Activated T-cell treated with anti-CD3 and anti-CD28 coated beads for 4 hours (primary cell): ENCODE measurements around the gene TBC1D8.

Source experiments
- DNase-seq: peaks from one replicate; pipeline ENCODE4 v3.0.0-alpha.2; 2020

The TBC1D8 gene

DNA sequence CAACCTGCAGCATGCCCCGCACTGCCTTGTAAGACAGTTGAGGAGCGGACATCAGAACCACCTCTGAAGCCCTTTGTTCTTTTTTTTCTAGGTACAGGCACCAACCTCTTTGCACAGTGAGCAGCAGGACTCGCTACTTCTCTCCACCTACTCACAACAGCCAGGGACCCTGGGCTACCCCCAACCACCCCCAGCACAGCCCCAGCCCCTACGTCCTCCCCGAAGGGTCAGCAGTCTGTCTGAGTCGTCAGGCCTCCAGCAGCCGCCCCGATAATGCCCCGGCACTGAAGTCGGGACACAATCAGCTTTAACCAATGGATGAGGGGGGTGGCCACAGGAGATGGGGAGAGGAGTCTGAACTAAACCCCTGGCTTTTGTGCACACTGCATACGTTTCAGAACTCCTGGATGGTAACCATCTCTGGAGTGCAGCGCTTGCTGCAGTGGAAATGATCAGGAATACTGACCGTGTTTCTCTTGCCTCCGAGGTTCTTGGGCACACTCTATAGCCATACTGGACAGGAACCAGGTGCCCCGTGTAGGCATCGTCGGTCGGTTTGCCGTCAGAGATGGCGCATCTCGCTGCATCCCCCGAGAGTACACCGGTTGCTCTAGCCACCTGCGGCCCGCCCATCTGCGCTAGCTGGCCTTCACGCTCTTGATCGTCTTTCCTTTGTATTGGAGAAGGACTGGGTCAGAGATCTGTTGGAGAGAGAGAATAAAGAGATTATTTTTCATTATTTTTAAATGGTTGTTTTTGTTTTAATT, 155.7 kb downstream of the TBC1D8 start:
- no peak for DNase-seq

DNA sequence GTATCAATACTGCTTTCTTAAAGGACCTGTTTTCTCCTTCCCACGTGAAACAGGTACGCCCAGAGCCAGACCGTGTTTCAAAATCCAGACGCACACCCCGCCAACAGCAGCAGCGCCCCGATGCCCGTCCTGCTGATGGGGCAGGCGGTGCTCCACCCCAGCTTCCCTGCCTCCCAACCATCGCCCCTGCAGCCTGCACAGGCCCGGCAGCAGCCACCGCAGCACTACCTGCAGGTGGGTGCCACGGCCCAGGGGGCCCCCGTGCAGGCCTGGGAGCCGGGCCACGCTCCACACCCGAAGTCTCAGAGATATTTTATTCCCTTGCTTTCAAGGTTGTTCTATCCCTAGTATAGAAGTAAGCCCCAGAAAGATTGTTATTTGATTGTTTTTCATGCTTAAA, 157.9 kb downstream of the TBC1D8 start:
- DNase-seq = no peak

DNA sequence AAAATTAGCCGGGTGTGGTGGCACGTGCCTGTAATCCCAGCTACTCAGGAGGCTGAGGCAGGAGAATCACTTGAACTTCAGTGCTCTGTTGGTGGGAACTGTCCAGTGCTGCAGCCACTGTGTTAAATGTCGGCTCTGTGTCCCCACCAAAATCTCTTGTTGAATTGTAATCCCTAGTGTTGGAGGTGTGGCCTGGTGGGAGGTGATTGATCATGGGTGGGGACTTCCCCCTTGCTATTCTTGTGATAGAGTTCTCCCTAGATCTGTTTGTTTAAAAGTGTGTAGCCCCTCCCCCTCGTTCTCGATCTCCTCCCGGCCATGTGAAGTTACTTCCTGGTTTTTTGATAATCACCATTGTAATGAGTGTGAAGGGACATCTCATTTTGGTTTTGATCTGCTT, 158.9 kb downstream of the TBC1D8 start:
- DNase-seq = no peak

DNA sequence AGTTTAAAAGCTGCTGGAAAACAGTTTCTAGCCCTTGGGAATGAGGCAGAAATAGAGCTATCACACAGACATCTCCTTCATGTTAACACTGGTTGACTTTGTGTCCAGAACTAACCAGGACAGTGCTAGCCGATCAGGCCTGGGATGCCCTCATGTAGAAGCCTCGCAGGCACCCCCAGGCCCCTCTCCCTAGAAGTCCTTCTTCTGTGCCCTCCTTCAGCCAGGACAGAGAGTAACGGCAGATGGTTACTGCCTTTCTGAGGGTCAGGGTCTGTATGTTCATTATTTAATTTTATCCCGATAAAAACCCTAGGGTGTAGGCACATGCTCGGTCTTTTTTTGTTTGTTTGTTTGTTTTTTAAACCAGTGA, 159.8 kb downstream of the TBC1D8 start:
- no peak for DNase-seq

DNA sequence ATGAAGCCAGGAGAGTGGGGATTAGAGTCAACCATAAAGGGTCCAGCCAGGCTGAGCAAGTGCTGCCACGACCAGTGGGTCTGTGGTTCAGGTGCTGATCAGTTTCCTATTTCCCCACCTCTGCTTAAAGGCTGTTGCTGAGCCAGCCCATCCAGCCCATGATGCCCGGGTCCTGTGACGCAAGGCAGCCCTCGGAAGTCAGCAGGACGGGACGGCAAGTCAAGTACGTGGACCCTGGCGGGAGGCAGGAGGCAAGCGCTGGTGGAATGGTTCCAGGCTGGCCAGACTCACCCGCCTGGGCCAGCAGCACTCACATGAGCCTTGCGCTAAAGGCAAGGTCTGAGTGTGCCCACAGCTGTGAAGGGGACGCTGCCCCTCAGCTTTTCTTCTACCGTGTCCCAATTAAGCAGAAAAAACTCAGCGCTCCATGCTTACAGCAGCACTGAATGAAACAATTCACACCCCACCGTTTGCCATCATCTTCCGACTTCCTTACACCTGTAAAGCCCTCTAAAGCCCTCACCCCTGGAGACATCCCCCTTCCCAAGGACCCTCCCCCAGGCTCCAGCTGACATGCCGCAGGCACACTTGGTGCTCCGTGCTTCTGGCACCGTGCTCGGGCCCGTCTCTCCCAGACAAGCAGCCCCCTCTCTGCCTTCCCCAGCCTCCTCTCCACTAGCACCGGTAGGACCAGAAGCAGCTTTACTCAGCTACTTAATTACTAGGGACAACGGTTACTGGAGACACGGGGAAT, 160.4 kb downstream of the TBC1D8 start:
- no peak for DNase-seq

DNA sequence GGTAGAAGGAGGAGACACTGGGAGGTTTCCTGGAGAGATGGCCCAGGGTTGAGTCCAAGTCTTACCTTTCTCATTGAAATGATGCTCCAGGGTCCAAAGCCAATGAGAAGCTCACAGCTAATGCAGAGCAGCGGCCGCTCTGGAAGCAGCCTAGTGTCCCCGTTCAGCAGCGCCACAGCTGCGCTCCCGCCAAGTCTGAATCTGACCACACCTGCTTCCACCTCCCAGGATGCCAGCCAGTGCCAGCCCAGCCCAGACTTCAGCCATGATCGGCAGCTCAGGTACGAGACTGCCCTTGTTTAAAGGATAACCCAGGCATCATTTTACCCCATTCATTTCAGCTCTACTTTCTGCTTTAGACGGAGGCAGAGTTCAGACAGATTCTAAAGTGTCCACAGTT, 161.0 kb downstream of the TBC1D8 start:
- no peak for DNase-seq

DNA sequence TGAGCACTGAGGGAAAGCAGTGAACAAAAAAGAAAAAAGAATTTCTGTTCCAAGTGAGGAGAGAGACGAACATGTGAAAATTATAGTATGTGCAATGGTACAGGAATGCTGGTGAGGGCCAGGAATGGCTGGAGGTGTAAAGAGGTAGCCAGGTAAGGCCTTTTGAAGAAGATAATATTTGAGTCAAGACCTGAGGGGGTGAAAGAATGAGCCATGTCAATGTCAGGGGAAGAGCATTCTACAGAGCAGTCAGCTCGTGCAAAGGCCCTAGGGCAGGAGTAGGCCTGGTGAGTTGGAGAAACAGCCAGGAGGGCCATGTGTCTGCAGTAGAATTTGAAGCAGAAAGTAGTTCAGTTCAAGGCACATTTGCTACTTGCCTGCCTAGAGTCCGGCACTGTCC, 161.5 kb downstream of the TBC1D8 start:
- no peak for DNase-seq

DNA sequence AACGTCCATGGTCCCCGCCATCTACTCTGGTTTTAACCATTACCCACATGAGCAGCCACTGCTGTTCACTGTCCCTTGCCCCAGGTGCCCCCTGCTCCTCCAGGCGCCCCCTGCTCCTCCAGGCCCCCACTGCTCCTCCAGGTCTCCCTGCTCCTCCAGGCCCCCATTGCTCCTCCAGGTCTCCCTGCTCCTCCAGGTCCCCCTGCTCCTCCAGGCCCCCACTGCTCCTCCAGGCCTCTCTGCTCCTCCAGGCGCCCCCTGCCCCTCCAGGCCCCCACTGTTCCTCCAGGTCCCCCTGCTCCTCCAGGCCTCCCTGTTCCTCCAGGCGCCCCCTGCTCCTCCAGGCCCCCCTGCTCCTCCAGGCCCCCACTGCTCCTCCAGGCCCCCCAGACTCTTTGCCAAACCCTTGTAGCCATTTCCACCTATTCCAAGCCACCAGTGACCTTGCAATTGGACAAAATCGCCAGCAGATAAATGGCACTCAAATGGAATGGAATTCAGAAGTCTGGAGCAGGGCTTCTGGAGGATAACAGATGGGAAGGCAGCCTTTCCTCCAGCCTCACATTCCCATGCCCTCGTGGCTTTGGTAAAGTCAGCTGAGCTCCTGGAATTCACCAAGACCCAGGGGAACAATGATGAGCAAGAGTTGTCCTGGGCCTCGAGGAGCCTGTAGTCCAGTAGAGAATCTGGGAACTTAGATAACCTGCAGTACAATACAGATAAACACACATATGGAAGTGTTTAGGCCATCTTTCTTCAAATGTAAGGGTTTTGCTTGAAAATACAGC, 162.4 kb downstream of the TBC1D8 start:
- DNase-seq = no peak

DNA sequence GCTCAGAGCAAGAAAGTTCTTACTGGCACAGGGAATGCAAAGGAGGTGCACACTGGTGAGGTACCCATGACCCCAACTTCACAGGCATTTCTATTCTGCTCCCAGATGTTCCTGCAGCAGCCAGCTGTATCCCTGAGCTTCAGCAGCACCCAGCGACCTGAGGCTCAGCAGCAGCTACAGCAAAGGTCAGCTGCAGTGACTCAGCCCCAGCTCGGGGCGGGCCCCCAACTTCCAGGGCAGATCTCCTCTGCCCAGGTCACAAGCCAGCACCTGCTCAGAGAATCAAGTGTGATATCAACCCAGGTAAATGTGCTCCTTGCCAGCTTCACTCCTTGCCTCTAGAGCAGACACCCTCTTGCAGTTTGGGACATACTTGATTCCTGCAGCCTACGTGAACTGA, 163.2 kb downstream of the TBC1D8 start:
- DNase-seq = no peak

DNA sequence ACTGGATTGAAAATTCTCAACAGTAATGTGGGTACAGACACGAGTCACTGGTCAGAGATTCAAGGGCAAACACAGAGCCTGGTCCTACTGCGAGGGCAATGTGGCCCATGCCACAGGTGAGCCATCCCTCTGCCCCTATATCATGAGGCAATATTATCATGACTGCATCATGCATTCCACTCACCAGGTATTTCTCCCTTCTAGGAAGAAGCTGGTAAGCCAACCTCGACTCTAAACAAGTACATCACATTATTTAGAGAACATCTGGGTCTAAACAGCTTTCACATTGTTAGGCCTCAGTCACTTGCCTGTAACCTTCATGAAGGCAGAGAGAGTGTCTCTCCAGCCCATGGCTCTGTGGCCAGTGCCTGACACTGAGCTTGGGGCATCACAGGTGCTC, 163.6 kb downstream of the TBC1D8 start:
- no peak for DNase-seq

DNA sequence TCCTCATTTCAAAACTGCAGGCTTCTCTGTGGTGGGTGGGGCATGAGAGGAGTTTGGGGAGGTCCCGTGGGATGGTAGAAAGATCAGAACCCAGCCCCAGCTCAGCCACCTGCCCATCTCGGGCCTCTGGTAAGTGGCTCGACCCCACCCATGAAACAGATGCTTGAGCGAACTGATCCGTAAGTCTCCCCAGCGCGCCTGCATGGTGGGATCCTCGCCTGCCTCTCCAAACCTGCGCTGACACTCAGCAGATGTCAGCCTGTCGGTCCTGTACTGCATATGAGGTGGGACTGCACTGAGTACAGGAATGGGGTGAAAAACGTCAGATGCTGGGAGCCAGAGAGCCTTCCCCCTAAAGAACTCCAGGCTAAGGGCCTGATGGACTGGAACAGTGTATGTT, 165.0 kb downstream of the TBC1D8 start:
- DNase-seq = no peak

DNA sequence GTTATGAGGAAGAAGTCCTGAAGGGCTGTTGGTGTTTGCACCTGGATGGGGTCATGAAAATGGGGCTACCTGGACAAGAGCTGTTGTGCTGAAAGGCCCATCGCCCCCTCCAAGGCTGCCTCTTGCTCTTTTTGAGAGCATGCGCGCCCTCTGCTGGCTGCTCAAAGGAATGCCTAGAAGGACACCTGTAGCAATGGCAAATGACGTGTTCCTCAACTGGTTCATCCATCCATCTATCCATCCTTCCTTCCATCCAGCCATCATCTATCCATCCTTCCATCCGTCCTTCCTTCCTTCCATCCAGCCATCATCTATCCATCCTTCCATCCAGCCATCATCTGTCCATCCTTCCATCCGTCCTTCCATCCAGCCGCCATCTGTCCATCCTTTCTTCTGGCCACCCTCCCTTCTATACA, 166.3 kb downstream of the TBC1D8 start:
- peak; percentile 61 for DNase-seq

DNA sequence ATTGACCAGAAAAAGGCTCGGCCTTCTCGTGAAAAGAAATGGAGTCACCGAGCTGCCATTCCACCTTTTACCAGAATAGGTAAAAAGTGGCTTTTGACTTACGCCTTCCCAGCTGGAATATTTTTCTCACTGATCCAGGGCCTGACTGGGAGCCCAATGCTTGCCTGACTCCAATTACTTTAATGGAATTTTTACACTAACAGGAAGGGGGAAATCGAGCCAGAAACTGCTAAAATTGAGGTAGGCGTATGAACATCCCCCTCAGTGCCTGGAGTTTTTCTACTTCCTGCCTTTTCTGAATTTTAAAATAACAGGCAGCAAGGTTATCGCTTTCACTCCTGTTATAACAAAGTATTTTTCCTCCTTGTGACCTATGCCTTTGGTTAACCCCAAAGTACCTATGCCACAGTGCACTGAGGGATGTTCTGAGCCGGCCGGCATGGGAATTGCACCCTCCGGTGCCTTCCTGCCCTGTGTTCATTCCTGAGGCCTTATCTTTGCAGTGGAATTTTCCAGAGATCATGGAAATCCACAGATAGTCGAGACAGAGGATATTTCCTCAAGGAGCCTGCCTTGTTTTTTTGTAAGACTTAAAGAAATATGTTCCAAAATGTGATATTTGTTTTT, 167.4 kb downstream of the TBC1D8 start:
- DNase-seq = no peak

DNA sequence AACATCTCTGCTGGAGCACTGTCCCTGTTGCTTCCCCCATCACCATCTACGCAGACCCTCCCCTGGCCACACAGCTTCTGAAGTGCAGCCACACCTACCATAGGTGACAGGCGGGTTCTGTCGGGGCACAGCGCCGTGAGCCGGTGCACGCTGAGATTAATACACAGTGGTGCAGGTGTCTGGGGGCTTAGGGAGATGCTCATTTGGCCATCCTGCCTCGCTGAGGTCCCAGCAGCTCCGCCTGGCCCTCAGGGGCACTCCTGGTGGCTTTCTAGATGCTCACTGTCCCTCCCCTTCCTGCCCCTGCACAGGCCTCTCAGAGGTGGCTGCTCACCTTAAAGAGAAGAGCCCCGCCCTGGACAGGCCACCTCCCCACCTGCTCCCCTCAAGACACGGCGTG, 168.0 kb downstream of the TBC1D8 start:
- no peak for DNase-seq

DNA sequence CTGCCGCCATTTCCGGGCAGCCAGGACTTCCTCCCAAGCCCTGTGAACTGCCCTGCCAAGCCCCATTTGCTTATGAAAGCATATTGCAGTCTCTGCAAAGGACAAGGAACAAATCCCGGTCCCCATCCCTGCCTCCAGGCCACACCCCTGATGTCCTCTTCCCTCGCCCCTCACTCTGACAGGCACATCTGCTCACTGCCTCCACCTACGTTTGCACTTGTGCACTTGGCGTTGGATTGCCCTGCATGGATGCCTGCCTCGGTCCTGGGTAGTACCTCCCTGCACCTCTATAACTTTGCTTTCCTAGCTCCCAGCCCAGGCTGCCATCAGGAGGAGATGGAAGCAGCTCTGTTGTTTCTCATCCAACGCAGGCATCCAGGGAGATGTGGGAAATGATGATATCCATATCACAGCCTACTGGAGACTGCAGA, 168.7 kb downstream of the TBC1D8 start:
- no peak for DNase-seq

DNA sequence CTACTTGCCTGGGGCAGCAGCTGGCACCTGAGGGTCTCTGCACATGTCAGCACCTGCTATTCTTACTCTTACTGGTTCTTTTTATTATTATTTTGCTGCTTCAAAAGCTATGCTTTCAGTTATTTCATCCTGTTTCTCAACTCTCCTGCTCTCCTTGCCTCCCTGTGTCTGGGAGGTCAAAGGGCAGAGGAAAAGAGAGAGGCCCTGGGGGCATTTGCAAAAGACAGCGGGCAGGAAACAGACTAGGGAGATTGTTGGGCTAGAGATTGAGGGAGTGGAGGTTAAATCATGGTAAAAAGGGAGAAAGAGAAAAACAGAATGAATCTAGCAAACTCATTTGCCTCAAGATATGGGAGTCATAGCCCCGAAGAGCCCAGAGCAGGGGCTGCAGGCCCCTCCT, 170.2 kb downstream of the TBC1D8 start:
- DNase-seq = no peak

DNA sequence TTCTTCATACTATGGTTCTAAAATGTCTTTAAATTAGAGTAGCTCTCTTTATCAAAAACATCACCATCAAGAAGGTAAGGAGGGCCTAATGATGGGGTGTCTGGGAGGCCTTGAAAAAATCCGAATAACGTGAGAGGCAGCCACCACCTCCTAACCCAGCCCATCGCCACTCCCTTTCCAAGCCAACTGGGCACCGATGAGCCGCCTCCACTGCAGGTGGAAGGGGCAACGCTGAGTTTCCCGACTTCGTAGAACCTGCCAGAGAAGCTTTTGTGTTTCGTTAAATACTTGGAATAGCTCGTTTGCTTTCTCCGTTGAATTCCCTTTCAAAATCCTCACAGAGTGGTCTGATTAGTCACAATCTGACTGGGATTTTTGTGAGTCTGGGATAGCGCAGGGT, 171.1 kb downstream of the TBC1D8 start:
- no peak for DNase-seq

DNA sequence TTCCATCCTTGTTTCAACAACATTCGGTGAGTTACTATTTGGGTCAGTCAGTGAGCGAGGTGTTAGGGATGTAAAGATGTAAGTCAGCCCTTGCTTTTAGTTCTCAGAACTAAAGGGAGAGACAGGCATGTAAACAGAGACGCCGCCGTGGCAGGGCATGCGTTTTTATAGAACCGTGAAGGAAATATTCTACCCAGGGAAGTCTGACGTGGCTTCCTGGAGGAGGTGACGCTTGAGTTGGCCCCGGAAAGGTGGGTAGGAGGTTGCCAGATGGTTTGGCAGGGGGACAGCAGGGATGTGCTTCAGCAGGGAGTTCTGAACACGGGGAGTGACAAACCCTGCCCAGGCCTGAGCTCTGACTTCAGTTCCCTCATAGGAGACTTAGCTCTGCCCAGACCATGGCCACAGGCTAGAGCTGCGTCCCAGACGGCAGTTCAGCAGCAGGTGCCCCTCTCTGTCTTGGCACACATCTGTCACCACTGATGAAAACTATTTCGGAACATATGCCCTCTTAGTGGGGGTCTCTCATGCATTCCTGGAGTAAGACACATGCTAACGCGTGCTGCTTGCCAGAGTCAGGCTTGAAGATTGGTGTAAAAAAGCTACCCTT, 172.5 kb downstream of the TBC1D8 start:
- DNase-seq = no peak

DNA sequence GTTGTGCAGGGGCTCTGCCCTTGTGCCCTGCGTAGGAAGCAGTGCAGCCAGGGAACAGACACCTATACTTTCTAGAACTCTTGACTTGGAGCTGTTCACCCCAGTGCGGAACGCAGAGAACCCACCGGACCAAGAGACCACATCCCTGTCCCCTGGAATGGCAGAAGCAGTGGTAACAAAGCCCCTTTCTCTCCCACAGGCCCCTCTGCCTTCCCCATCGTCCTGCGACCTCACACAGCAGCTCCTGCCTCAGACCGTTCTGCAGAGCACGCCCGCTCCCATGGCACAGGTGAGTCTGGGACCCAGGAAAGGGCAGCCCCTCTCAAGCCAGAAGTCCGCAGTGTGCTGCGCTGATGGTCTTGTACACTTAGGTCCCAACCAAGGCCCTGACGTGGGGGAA, 173.7 kb downstream of the TBC1D8 start:
- no peak for DNase-seq

DNA sequence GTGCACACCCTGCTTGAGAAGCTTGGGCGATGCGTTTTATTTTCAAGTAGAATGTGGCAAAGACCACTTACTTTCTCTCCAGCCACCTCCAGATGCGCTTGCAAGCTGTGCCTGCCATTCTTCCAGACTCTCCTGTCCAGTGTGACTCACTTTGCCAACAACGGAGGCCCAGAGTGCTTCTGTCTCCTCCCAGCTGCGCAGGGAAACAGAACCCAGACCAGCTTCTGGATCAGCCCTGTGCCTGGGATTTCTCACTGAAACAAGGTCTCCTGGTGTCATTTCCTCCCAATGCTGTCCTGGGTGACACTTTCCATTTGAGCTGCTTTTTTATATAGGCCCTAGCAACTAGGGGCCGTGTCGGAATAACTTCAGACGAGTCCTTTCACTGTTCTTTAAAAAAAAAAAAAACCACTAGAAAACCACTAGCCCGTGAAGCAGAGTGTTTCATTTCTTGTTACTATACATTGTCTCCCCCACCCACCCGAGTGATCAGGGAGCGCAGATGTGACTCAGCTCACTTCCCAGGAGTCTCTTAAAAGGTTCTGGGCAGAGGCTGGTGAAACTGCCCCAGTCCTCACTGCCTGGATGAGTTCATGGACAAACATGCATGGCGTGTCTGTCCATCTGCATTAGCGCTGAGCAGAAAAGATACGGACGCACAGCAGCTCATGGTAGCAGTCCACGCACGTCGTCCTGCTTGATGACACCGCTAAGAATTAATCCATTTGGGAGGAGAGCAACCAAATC, 174.4 kb downstream of the TBC1D8 start:
- DNase-seq = no peak

DNA sequence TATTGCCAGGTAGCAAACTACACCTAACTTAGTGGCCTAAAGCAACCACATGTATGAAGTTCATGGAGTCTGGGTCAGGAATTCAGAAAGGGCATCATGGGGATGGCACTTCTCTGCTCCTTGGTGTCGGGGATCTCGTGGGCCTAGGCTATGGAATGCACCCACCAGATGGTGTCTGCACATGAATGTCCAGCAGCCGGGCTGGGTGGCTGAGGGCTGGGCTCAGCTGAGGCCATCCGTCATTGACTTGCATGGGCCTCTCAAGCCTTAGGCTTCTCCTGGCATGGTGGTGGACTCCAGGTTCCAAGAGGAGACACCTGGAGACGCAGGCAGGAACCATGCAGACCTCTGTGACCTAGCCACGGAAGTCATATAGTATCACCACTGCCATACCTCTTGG, 175.1 kb downstream of the TBC1D8 start:
- DNase-seq = no peak

DNA sequence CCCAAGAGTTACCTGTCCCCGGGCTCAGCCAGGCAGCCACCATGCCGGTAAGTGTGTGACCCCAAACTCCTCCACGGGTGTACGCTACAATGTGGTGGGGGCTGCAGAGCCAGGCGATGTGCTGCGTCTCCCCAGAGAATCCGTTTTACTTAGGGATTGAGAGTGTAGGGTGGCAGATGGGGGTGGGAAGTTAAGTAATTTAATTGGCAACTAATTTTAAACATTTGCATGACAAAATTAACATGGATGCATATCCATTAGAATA, 175.7 kb downstream of the TBC1D8 start:
- no peak for DNase-seq
